ENCODE data around the gene LDB3.

The LDB3 gene

GRCh38 chr10:86666538-86666937, 1.8 kb upstream of the LDB3 start:
- no peaks in the 10 kb centered on the region for H3K9me3 ChIP-seq (ENCODE audit: control insufficient read depth, insufficient read depth, low read length)
- peaks cover 8% of the 10 kb centered on the region for H3K4me1 ChIP-seq (ENCODE audit: control insufficient read depth, low read length)
- no peaks in the 10 kb centered on the region for H3K27me3 ChIP-seq (ENCODE audit: control insufficient read depth, low read length)
- H3K4me2 ChIP-seq (ENCODE audit: low read length): no peak overlapping the region
- H4K20me1 ChIP-seq (ENCODE audit: control insufficient read depth, insufficient read depth, low read depth, low read length): no peaks in the 10 kb centered on the region
- no peaks in the 10 kb centered on the region for H3K79me2 ChIP-seq (ENCODE audit: control insufficient read depth, low read length)
- TF ChIP-seq, protein P1, sequence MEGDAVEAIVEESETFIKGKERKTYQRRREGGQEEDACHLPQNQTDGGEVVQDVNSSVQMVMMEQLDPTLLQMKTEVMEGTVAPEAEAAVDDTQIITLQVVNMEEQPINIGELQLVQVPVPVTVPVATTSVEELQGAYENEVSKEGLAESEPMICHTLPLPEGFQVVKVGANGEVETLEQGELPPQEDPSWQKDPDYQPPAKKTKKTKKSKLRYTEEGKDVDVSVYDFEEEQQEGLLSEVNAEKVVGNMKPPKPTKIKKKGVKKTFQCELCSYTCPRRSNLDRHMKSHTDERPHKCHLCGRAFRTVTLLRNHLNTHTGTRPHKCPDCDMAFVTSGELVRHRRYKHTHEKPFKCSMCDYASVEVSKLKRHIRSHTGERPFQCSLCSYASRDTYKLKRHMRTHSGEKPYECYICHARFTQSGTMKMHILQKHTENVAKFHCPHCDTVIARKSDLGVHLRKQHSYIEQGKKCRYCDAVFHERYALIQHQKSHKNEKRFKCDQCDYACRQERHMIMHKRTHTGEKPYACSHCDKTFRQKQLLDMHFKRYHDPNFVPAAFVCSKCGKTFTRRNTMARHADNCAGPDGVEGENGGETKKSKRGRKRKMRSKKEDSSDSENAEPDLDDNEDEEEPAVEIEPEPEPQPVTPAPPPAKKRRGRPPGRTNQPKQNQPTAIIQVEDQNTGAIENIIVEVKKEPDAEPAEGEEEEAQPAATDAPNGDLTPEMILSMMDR (IDR thresholded peaks at IDR 0.05; ENCODE audit: low read depth, low read length, poor library complexity, severe bottlenecking): no peak
- no peaks in the 10 kb centered on the region for H3K36me3 ChIP-seq (ENCODE audit: control insufficient read depth, low read length)
- H3K27ac ChIP-seq (ENCODE audit: low read depth, low read length): no peak overlapping the region
- H3K9me2 ChIP-seq (replicated peaks; ENCODE audit: control insufficient read depth, low read length): no peaks in the 10 kb centered on the region
- H3K4me3 ChIP-seq (ENCODE audit: low read length): no peak overlapping the region
- H3F3A ChIP-seq (ENCODE audit: control insufficient read depth, insufficient read depth): no peaks in the 10 kb centered on the region

DNA sequence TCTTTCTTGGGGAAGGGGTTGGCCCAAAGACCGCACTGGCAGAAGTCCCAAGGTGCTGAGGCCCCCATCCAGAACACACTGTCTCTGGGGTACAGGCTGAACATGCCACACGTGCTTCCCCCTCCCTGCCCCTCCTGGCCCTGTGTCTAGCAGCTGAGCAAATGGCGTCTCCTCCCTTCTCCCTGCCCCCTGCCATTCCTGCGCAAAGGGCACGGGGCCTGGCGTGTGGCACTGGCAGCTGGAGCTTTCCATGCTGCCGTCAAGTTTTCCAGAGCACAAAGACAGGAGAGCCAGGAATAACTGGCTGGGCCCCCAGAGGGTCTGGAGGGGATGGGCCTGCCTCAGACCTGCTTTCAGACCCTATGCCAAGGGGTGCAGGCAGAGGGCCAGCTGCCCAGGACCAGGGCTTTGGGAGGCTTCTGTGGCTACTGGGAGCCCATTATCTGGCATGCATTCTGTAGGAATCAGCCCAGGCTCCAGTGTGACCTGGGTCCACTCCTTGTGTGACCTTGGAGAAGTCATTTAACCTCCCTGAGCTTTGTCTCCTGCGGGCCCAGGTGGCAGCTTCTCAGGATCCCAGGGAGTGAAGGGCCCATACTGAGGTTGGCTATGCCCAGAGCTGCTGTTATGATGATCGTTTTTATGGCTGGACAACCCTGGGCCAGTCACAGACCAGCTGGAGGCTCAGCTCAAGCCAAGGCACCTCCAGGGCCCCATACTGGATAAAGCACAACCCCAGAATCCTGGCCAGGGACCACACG, 710 bp upstream of the LDB3 start:
- H3K4me2 ChIP-seq (ENCODE audit: low read length): no peak overlapping the region
- TF ChIP-seq, protein P1 (IDR thresholded peaks at IDR 0.05; ENCODE audit: low read depth, low read length, poor library complexity, severe bottlenecking): no peak
- TF ChIP-seq EZH2phosphoT487 (IDR thresholded peaks at IDR 0.05; ENCODE audit: borderline replicate concordance, low read length): no peak
- H3K36me3 ChIP-seq (ENCODE audit: control insufficient read depth, low read length): no peaks in the 10 kb centered on the region
- H3K9me2 ChIP-seq (replicated peaks; ENCODE audit: control insufficient read depth, low read length): no peaks in the 10 kb centered on the region
- no peak overlapping the region for H3K27ac ChIP-seq (ENCODE audit: low read depth, low read length)
- H3K9me3 ChIP-seq (ENCODE audit: control insufficient read depth, insufficient read depth, low read length): no peaks in the 10 kb centered on the region
- peaks cover 8% of the 10 kb centered on the region for H3K4me1 ChIP-seq (ENCODE audit: control insufficient read depth, low read length)
- no peaks in the 10 kb centered on the region for H3F3A ChIP-seq (ENCODE audit: control insufficient read depth, insufficient read depth)
- H4K20me1 ChIP-seq (ENCODE audit: control insufficient read depth, insufficient read depth, low read depth, low read length): no peaks in the 10 kb centered on the region
- no peak overlapping the region for H3K4me3 ChIP-seq (ENCODE audit: low read length)
- H3K27me3 ChIP-seq (ENCODE audit: control insufficient read depth, low read length): no peaks in the 10 kb centered on the region
- H3K79me2 ChIP-seq (ENCODE audit: control insufficient read depth, low read length): no peaks in the 10 kb centered on the region

DNA sequence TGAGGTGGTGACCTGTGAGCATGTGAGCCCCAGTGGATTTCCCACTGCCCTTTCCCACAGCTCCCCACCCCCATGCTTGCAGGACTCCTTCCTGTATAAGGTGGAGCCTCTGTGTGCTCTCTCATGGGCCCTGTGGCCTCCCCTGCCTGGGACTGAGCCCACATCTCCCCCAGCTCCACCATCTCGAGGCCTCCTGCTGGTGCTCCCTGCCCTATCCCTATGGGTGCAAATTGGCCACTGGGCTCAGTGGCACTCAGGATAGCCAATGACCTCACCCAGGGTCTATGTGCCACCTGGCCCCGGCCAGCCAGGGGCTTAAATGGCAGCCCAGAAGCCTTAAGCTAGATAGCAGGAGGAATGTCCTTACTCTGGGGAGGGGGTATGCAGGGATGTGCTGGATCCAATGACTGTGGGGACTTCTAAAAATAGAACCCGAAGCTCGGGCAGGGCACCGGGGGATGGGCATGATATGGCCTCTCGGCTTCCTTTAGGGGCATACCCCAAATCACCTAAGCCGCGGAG, 2.0 kb downstream of the LDB3 start:
- no peaks in the 10 kb centered on the region for H3K79me2 ChIP-seq (ENCODE audit: control insufficient read depth, low read length)
- H3K36me3 ChIP-seq (ENCODE audit: control insufficient read depth, low read length): no peaks in the 10 kb centered on the region
- peaks cover 8% of the 10 kb centered on the region for H3K4me1 ChIP-seq (ENCODE audit: control insufficient read depth, low read length)
- H3K4me3 ChIP-seq (ENCODE audit: low read length): no peak overlapping the region
- TF ChIP-seq, protein P1 (IDR thresholded peaks at IDR 0.05; ENCODE audit: low read depth, low read length, poor library complexity, severe bottlenecking): no peak
- TF ChIP-seq EZH2phosphoT487 (IDR thresholded peaks at IDR 0.05; ENCODE audit: borderline replicate concordance, low read length): no peak
- no peak overlapping the region for H3K27ac ChIP-seq (ENCODE audit: low read depth, low read length)
- H3K27me3 ChIP-seq (ENCODE audit: control insufficient read depth, low read length): no peaks in the 10 kb centered on the region
- no peaks in the 10 kb centered on the region for H3K9me3 ChIP-seq (ENCODE audit: control insufficient read depth, insufficient read depth, low read length)
- H3K4me2 ChIP-seq (ENCODE audit: low read length): no peak overlapping the region
- no peaks in the 10 kb centered on the region for H3F3A ChIP-seq (ENCODE audit: control insufficient read depth, insufficient read depth)
- H4K20me1 ChIP-seq (ENCODE audit: control insufficient read depth, insufficient read depth, low read depth, low read length): no peaks in the 10 kb centered on the region
- H3K9me2 ChIP-seq (replicated peaks; ENCODE audit: control insufficient read depth, low read length): no peaks in the 10 kb centered on the region

Data from DOHH2 (cell line).